ENCODE data around the gene LVRN.

LVRN gene

DNA sequence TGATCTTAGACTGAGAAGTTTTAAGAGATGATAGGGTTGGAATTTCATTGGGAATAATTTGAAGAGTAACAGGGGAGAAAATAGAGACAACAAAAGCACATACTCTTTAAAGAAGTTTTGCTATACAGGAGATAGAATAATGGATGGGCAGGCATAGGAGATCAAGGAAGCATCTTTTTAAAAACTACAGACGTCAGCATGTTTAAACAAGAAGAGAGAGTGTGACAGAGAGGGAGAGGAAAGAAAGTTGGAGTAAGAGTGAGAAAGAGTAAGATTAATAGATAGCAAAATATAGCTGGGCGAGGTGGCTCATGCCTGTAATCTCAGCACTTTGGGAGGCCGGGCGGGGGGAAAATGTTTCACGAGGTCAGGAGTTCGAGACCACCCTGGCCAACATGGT lies 5.3 kb upstream of the LVRN start:
- DNase-seq (ENCODE audit: low spot score): no peak

- peak; percentile 74 for DNase-seq (ENCODE audit: low spot score)
Observed at GRCh38 chr5:115961381-115962238, 665 bp upstream of the LVRN start.

DNA sequence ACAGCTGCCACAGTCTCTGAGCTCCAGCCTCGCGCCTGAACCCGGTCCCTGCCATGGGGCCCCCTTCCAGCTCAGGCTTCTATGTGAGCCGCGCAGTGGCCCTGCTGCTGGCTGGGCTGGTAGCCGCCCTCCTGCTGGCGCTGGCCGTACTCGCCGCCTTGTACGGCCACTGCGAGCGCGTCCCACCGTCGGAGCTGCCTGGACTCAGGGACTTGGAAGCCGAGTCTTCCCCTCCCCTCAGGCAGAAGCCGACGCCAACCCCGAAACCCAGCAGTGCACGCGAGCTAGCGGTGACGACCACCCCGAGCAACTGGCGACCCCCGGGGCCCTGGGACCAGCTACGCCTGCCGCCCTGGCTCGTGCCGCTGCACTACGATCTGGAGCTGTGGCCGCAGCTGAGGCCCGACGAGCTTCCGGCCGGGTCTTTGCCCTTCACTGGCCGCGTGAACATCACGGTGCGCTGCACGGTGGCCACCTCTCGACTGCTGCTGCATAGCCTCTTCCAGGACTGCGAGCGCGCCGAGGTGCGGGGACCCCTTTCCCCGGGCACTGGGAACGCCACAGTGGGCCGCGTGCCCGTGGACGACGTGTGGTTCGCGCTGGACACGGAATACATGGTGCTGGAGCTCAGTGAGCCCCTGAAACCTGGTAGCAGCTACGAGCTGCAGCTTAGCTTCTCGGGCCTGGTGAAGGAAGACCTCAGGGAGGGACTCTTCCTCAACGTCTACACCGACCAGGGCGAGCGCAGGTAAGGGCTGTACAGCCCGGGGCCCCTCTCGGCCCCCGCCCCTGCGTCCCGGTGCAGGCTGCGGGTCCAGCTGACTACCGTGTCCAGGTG lies 509 bp downstream of the LVRN start:
- DNase-seq (ENCODE audit: low spot score): peak; percentile 33

DNA sequence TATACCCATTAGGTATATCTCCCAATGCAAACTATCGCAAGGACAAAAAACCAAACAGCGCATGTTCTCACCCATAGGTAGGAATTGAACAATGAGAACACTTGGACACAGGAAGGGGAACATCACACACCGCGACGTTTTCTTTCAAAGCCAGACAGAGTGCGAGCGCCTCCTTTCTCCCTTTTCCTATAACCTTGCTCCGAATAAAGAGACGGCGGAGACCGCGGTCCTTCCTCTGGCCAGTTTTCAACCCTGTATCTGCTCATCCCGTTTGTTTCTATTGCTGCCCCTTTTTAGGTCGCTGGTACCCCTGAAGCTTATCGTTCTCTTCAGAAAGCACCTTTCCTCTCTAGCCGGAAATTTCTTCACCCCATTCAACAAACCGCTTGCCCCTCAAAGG lies 1.3 kb downstream of the LVRN start:
- no peak for DNase-seq (ENCODE audit: low spot score)

- no peak for DNase-seq (ENCODE audit: low spot score)
Observed at GRCh38 chr5:115968770-115969169, 6.5 kb downstream of the LVRN start.

- DNase-seq (ENCODE audit: low spot score): no peak
Observed at GRCh38 chr5:115977096-115977495, 14.8 kb downstream of the LVRN start.

GRCh38 chr5:115977988-115978387 lies 15.7 kb downstream of the LVRN start:
- peak; percentile 79 for DNase-seq (ENCODE audit: low spot score)

DNA sequence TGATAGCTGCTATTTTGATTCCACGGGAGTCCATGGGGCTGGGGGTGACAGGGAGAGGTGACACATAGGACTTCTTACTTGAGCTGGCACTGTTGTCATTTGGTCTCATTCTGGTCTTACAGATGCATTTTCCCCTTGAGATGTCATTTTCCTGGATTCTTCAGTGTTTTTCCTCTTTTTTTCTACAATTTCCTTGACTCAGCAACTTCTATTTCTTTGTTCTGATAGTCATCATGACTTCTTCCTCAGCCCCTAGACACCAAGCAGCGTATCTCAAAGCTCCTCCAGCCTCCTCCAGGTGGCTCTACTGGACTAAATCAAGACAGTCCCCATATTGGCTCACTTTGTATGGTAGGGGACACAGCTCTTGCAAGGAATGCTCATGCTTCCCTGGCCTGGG lies 16.5 kb downstream of the LVRN start:
- no peak for DNase-seq (ENCODE audit: low spot score)

- DNase-seq (ENCODE audit: low spot score): peak; percentile 67
Observed at GRCh38 chr5:115979201-115980041, 17.1 kb downstream of the LVRN start.

DNA sequence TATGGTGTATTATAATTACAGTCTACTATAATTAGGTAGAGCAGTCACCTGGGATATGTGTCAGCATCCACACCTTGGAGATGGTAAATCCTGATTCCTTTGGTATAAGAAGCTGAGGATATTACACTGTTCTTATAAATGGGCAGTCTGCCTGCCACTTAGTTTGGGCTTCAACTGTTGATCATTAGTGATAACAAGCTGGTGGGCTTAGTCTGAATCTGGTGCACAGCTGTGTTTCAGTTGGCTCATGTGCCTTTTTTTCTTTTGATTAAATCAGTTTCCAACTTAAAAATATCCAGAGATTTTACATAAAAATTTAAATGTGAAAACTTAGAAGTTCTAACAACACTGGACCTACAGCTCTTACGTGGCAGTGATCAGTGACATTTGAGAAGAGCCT lies 21.2 kb downstream of the LVRN start:
- DNase-seq (ENCODE audit: low spot score): no peak

DNA sequence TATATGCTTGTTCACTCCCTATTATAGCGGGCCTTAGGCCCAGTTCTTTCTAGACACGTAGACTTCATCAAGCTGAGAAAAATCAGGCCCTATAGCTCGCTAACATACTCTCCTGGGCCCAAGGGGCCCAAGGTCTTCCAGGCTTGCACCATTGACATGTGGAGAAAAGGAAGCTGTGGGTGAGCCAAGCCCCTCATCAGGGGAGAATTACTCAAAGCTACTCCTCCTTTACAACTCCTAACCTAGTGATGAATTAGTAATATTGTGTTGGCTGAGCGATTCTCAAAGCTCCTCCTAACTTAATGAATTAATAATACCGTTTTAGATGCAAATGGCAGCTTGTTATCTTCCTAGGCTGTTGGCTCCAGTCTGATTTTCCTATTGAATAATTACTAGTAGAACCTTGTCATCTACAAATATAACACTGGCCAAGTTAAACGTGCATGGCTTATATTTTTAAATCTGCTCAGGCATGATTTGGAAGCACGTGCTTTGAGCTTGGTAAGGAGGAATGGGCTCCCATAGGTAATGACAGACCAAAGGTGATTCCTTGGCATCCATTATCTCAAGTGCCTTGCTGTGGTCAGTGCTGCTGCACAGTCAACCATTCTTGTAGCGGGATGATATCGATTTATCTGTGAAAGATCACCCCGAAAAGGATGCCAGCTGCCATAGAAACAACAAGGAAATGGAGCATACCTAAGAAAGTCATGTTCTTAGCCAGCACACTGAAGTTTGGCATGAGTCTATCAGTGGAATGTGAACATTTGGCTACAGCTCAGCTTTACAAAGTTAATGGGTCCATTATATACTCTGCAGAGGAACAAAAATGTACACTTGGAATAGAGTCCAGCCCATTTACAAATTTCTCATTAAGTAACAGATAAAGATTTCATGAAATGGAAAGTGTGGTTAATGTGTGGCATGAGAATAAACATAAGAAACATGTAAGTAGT lies 23.8 kb downstream of the LVRN start:
- peak; percentile 20 for DNase-seq (ENCODE audit: low spot score)

- no peak for DNase-seq (ENCODE audit: low spot score)
Observed at GRCh38 chr5:115988002-115988401, 25.7 kb downstream of the LVRN start.

GRCh38 chr5:115992848-115993350 lies 30.6 kb downstream of the LVRN start:
- no peak for DNase-seq (ENCODE audit: low spot score)

- no peak for DNase-seq (ENCODE audit: low spot score)
Observed at GRCh38 chr5:115995351-115995750, 33.1 kb downstream of the LVRN start.

- DNase-seq (ENCODE audit: low spot score): no peak
Observed at GRCh38 chr5:116002116-116002906, 40.0 kb downstream of the LVRN start.

- no peak for DNase-seq (ENCODE audit: low spot score)
Observed at GRCh38 chr5:116004248-116004647, 42.0 kb downstream of the LVRN start.

- no peak for DNase-seq (ENCODE audit: low spot score)
Observed at GRCh38 chr5:116009806-116010205, 47.5 kb downstream of the LVRN start.

- no peak for DNase-seq (ENCODE audit: low spot score)
Observed at GRCh38 chr5:116011046-116011445, 48.8 kb downstream of the LVRN start.

DNA sequence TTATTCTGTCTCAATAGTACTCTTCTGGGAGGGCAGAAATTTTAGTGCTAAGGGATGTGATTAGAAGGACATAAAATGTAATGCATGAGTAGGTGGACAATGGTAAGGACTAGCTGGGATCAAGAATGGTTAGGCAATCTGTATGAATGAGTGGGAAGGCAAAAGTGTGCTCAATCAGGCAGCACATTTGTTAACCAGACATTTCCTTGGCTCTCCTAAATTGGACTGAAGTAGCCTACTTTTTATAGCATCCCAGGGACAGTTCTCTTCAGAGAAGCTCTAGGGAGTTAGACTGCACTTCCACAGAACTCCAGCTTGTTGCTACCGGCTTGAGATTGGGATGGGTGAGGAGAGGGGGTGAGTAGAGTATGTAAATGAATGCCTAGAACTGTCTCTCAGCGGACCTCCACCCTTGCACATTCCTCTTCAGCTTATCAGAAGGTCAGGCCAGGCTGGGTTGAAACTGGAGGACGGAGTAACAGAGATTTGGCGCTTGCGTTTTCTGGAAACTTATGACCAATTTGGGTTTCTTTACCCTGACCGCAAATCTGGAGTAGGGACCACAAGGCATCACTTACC lies 51.0 kb downstream of the LVRN start:
- DNase-seq (ENCODE audit: low spot score): no peak

DNA sequence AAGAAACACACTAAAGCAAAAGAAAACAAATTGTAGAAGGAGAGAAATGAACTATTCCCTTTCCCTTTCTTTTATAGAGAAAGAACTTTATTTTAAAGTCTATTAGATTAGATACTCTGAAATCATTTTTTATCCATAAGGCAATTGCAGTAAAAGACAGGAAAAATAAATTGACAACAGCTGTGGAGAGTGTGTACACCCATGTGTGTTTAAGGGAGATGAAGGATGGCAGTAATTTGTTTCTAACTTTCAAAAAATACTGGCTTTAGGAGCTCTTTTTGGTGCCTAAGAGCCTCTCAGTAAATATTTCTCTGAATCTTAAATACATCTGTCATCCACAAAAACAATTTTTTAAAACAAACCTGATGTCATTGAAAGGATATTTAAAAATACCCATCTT lies 51.7 kb downstream of the LVRN start:
- no peak for DNase-seq (ENCODE audit: low spot score)
